SHP77 treated with DMSO at 0.1 percent for 48 hours (cell line): ENCODE results near the gene DCT.

Experiments
- DNase-seq: peaks from one replicate; lab custom pipeline; 2025; lab: John Stamatoyannopoulos, UW

DCT gene

DNA sequence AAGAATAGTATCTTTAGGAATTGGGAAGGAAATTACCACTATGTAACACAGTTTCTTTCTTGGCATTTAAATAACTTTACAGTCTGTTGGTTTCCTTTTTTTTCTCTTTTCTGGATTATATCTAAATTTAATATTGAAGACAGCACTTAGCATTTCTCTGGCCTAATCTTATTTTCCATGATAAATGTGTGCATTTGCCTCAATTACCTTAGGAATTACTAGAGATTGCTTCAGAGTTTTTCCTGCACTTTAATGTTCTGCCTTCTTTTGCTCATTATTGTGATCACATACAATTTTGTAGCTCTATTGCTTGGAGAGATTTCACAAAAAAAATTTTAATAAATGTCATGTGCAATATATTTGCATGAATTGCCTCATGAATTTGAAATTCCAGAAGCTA, 25.1 kb downstream of the DCT start:
- DNase-seq, result no peak

DNA sequence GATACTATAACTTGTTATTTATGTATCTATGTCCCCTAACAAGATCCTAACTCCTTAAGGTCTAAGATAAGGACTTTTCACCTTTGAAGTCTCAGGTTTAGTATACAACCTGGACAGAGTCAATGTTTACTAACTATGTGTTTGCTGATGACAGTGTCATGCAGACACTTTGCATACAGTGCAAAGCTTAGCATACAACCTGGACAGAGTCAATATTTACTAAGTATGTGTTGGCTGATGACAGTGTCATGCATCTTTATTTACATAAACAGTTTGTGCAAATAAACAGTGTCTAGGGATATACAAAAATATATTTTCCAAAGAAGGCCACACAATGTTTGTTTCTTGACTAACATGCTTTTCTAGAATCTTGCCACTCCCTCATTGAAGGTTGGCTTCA, 34.7 kb downstream of the DCT start:
- DNase-seq, result no peak

DNA sequence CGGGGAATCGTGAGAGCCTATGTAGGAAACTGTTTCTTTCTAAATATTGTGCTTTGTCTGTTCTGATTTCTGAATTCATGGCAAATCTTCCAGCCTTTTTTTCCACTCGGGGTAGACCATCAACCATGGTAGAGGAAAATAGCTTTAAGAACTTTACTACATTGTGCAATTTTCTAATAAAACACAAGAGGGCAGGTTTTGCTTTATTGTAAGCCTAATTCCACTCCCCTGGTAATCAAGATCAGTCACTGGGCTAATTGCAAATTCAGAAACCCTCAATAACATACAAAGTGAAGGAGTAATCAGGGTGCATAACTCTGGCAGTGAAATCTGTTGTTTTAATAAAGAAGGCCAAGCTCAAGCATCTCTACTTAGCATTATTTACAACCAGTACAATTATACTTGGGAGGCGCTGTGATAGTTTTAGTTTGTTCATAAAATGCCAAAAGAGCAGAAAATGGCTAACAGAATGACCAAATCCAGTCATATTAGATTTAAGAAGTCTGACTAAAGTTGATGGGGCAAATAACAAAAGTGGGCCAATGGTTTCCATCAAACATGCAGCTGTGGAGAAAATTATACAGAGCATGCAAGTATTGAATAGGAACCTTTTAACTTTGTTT, 43.8 kb downstream of the DCT start:
- DNase-seq, result peak; percentile 66

DNA sequence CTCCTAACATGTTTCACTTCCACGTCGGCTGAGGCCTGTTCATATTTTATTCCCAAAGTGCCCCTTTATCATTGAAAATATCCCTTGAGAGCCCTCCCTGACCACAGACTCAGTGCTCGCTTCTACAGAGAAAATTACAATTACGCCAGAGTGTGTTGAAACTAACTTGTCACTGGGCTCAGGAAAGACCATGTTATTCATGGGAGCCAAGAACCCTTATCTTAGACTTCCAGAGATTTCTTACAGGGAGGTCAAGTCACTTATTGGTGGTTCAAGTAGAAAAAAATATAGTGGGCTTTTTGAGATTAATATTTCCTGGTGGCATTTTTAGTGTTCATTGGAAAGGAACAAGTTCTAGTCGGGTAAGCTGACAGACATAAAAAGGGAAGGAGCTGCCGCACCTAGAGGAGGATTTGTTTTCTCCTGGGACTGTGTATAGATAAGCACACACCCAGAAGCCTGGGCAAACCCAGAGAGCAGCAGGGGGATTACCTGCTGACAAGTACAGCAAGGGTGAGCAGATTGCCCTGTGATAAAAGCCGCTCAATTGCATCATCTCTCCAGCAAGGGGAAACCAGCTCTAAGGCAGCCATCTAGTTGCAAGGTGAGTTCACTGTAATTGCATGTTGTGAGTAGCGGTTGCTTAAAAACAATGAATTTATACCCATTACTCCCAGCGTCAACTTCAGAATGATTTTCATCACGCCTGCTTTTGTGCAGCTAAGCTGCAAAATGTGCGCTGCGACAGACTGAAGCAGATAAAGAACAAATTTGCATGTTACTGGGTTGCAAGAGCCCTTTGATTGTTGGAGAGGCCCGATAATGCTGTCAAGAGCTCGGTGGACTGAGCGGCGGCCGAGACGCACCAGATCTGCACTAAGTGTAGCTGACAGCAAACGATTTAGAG, 46.2 kb downstream of the DCT start:
- no peak for DNase-seq

DNA sequence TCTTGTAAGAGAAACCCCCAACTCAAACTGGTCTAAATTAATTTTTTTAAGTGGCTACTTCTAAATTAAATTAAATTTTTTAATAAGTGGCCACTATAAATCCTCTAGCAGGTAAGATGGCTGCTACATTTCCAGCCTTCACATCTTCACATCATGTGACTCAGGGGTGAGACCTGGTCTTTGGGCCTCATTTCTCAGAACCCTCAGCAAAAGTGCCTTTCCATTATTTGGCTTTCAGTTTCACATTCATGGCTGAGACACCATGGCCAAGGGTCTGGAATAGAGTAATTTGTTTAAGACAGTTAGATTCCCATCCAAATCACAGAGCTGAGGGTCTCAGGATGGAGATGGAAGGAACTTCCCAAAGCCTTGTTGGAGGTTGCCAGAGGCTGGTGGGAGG, 47.5 kb downstream of the DCT start:
- no peak for DNase-seq

DNA sequence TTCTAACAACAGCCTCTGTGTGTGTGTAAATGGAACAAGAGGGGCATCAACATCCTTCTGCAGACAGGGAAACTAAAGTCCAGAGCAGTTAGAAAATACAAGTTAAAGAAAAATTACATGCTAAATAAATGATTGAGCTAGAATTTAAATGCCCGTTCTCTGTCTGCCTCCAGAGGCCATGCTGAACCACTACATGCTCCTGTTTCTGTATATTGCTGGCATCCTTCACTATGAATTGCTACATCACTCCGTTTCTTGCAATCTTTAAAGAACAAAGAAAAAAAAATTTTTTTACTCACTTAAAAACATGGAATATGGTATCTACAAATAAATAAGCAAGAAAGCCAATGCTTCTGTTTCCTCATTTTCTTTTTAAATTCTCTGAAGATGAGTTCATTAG, 47.9 kb downstream of the DCT start:
- no peak for DNase-seq

DNA sequence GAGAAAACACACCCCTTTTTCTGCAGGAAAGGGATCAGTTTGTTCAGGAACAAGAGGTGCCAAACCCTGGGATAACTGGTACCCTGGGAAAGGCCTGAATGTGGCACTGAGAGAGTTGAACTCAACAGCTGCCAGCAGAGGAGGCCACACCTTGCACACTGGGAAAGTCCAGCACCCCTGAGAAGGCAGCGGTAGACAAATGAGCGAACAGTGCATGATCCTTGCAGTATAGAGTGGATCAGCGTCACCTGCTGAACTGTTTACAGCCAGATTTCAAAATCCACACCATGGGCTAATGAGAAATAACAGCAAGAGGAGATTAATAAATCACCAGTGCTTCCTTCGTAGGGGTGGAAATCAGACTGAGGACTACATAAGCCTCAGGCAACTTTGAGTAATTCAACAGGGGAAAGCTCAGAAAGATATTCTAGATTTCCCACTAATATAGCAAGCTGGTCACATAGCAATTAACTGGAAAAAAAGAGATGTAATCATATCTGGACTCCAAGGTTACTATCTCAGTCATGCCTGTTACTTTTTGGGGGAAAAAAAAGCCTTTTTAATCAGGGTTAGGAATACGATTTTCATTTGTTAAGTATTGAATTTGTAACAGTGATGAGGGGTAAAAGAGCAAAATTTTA, 52.0 kb downstream of the DCT start:
- DNase-seq, result peak; percentile 42

DNA sequence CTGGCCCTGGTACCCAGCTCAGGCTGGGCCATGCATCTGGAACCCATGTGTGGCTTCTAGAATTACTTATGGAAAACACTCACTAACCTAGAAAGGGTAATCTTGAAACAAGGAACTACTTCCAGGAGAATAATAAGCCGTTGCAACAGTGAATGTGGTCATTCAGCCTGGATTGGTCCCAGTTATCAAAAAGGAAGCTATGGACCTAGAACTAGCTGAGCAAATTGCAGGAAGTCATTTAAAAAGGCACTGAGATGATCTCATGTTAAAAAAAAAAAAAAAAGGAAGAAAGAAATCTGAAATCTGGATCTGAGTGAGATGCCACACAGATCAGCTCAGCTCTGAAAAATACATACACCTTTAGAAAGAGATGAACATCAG, 59.6 kb downstream of the DCT start:
- DNase-seq, result no peak

DNA sequence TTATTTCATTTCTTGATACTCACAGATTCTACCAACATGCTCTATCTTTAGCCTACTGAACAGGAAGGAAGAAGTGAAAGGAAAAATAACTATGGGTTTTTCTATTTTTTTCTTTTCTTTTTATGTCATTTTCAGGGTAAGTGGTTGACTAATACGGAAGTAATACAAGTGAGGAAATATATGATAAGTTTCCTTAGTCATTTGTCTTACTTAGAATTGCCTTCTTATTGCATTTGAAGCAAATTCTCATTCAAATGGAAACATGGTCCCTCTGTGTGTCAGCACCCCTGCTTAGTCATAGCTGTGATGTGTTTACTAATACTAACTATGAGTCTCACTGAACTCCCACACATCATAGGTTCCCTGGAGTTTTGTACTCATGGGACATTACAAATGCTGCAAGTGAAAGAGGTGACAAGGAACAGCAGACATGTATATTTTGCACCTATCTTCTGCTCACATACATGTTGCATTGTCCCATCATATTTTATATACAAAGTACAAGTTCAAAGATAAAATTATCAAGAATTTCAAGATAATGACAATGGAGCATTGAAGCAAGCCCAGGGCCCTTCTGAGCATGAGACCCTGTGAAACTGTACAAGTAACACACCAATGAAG, 60.1 kb downstream of the DCT start:
- DNase-seq, result no peak

DNA sequence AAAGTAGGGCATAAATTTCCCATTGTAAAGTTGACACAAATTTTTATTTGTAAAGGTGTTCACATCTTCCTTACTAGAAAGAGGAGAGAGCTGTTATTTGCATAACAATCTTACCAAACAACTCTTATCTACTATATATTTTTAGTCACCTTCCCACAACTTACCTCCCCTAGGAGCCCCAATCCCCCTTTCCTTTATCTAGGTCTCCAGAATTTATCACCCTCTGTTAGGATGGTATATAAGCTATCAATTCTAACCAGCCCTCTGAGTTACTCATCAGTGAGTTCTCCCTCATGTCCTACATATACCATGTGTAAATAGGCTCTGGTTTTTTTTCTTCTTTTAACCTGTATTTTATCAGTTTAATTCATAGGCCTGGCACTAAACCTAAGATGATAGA, 62.2 kb downstream of the DCT start:
- no peak for DNase-seq

DNA sequence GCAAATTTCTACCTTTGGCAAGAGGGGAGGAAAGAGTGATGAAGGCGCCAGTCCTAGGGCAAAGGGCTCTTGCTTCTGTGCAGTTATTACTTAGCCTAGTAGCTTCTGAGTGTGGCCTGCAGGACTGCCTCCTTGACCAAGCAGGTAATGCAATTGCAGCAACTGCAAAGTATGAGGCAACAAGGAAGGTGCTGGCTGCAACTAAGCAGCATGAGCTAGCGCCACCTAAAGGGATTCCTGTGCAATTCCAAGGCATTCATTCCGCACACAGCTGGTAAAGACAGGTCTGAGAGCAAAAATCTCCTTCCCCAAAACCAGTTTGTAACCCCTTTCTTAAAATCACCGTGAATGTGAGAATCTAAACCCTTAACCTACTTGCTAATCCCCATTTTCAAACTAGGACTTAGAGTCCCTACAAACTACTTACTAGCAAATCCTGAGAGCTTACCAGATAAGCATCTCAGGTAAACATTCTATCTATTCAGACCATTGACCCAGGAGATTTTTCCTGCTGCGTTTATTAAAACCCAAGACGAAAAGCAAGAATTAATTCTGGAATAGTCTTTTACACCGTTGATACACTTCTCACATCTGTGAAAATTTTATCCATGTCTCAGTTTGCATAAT, 62.9 kb downstream of the DCT start:
- DNase-seq, result peak; percentile 65

DNA sequence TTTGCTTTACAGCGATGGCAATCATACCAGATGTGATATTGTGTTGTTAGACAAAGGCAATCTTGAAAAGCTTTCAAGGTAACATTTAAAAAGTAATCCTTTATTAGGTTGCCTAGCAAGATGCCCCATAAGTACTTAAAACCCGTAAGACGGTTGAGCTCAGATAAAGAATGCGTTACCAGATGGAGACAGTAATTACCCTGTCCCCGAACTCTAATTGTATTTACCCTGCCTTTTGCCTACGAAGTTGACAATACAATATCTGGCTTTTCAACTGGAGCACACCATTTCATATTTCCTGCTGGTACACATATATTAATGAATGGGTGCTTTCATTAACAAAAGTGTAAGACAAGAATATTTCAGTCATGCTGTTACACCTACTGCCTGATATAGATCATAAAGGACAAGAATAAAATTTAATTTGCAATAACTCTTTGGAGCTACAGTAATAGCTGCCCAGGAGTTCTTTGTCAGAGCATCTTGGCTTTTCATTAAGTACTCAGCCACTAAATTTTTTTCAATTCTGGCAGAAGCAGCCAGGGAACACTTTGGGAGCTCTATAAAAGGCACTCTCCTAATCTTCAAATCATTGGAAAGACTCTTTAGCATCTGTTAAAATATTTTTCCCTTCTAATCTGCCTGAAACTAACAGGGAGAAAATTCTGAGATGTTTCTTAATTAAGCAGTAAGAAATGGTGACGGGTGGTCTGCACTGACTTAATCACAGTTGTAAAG, 63.8 kb downstream of the DCT start:
- DNase-seq, result no peak

DNA sequence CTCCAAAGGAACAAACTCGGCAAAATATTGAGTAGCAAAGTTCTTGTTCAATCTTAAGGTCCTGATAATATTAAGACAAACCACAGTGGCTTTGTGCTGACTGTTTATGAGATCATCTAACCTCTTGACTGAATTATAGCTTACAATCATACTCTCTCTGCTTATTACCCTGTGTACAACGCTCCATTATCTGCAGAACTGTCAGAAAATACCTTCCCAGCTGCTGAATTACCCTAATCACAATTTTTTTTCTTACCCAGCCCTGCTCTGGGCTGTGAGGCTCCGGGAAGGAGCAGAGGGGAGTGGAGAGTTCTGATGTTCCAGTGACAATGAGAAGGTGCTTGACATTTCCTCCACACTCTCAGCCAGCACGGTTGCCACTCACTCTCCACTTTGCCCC, 64.8 kb downstream of the DCT start:
- no peak for DNase-seq

DNA sequence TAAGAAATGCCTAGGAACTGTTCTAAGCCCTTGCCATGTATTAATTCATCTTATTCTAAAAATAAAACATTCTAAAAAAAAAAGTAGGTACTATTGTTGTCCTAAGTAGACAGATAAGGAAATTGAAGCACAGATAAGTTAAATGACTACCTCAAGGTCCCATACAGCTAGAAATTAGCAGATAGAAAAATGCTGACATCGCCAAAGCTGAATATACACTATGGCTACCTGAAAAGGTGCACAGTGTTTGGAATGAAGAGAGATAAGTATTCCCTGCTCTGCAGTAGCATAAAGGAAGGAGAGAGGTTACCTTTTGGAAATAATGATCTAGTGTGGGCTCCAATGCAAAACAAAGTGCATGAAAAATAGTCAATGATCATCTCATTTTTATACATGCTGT, 65.3 kb downstream of the DCT start:
- DNase-seq, result no peak

DNA sequence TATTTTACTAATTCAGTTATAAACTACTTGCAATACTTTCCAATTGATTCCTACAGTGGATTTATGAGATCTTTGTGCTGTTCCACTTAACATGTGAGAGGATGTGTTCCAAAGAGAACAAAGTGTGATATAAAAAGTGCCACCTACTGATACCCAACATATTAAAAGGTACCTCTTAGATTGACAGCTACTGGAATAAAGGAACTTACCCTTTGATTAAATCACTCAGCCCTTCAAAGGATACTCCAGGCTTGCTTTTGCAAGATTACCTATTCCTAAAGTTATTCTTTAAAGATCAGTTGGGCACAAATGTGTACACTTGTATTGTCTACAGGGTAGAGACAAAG, 65.9 kb downstream of the DCT start:
- no peak for DNase-seq

DNA sequence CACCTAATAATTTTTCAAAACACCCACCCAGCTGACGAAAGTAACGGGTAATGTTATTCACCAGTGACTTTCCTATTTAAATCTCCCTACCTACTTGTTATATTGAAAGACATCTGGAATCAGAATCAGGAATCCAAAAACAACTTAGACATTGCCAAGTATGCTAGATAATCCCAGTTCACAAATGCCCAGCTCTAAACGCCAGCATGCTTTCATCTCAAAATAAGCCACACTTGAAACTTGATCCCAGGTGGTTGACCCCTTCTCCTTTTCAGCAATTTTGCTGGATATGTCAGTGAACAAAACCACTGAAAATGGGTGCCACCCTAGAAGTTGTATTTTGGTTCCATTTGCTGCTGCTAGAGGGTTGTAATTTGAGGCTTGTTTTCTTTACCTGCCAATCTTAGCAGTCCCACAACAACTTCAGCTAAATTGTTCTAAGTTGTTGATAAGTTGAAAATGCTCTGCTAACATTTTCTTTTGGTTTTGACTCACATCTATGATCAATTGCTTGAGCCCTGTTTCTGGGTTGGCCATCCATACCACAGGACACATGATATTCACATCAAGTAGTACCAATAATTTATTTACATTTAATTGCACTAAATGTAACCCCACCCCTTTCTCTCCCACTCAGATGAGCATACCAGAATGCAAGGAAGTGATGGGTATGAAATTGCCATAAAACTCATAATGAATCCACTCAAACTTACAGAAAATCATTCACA, 66.4 kb downstream of the DCT start:
- no peak for DNase-seq

DNA sequence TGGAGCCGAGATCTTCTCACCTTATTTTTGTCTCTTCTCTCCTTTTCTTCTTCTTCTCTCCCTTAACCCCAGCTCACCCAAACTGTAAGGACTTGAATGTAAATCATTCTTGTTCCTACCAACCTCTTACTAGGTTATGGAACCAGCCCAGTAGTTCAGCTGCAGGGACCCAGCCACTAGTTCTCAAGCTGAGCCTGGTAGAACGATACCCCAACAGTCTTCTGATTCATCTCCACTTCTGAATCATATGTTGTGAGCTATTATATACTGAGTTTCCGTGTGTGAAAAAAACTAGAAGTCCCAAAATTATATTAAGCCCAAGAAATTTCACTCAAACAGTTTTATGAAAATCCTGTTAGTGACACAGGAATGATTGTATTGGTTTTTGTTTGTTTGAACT, 67.7 kb downstream of the DCT start:
- DNase-seq, result no peak

DNA sequence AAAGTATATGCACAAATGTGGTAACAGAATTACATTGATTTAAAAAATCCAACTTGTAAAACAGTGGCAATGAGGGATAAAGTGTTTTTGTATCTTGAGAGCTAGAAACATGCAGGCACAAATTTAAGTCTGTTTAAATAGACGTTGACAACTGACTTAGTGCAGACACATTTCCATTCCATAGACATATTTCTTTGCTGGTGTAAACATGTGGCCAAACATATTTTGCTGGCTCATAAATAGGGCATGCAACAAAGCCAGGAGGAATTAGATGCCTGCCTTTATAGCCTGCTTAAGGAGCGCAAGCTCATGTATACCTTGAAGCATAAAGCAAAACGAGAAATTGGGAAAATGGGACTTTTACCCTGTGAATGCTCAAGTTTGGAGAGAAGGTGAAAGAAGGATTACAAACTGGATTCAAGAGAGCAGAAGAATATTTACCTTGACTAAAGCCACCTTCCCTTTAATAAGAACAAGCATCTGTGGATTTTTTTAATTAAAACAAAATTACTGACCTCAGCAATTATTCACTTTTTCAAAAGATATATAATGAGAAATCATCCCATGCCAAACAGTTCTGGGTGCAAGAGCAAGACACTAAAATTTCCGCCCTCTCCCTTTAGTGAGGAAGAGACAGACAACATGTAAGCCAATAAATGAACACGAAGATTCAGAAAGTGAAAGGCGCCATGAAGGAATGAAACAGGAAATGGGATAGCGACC, 71.0 kb downstream of the DCT start:
- DNase-seq, result no peak

DNA sequence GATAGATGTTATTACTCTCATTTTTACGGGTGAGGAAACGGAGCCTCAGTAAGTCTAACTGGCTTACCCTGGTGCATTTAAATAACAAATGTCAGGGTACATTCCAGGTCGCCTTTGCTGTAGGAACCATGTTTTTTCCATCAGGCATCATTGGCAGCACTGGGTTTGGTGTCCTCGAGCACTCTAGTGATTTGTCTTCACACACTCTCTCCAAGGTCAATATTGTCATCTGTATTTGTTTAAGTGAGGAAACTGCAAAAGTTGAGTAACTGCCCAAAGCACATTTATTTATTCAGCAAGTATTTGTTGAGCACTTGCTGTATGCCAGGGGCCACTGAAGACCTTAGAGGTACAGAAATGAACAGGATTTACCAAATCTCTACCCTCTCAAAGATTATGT, 78.6 kb downstream of the DCT start:
- no peak for DNase-seq

DNA sequence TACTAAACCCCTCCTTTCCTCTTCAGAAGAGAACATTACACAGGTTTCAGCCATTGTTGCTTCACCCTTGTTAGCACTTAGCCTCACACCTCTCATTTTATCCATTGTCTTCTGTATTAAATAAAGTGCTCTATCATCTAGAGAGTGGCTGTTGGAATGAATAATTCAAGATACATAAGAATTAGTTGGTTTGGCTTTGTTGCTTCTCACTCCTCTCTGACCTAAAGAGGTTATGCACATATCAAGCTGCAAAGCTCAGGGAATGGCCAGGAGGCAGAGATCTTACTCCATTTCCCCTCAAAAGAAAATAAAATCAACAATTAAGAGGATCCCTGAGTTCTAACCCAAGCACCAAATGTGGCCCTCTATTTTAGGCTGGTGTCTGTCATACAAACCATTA, 79.7 kb downstream of the DCT start:
- no peak for DNase-seq
